ENCODE measurements around the gene NECAB3.
"Not testable (repeated sequence)": the region's sequence is repeated elsewhere in the genome, so short reads cannot be mapped to it uniquely, and the experiment has no call there.

The NECAB3 gene

GRCh38 chr20:33703498-33704137 is 29.4 kb upstream of the NECAB3 start:
- Histone ChIP-seq H3K9ac (ENCODE audit: insufficient read length, low read depth) (no peak overlapping the region), H3K36me3 (ENCODE audit: insufficient read depth, insufficient read length, low read length) (no peaks in the 10 kb centered on the region), H3K4me3 (ENCODE audit: insufficient read length, low read depth) (no peak overlapping the region), H3K4me1 (ENCODE audit: insufficient read depth, insufficient read length) (no peaks in the 10 kb centered on the region), H3K27me3 (ENCODE audit: insufficient read depth, insufficient read length) (no peaks in the 10 kb centered on the region), H3K9me3 (ENCODE audit: insufficient read depth, low read length) (peaks cover 11% of the 10 kb centered on the region; the same call in 1 of the 2 replicates)
- no peak for DNase-seq (ENCODE audit: low read depth, low spot score)
- TF ChIP-seq SUZ12 (IDR thresholded peaks at IDR 0.05; ENCODE audit: extremely low read depth, insufficient read depth, insufficient read length), result no peak
- no peak for TF ChIP-seq ZNF274 (IDR thresholded peaks at IDR 0.05; ENCODE audit: low read depth, low read length)
- TF ChIP-seq YY1 (IDR thresholded peaks at IDR 0.05; ENCODE audit: insufficient read depth, insufficient read length), result no peak

- Histone ChIP-seq H3K4me3 (ENCODE audit: insufficient read length, low read depth) (no peak overlapping the region), H3K36me3 (ENCODE audit: insufficient read depth, insufficient read length, low read length) (no peaks in the 10 kb centered on the region), H3K27me3 (ENCODE audit: insufficient read depth, insufficient read length) (no peaks in the 10 kb centered on the region), H3K9ac (ENCODE audit: insufficient read length, low read depth) (no peak overlapping the region), H3K4me1 (ENCODE audit: insufficient read depth, insufficient read length) (no peaks in the 10 kb centered on the region), H3K9me3 (ENCODE audit: insufficient read depth, low read length) (peaks cover 18% of the 10 kb centered on the region; the same call in 1 of the 2 replicates)
- TF ChIP-seq YY1 (IDR thresholded peaks at IDR 0.05; ENCODE audit: insufficient read depth, insufficient read length), result no peak
- no peak for TF ChIP-seq ZNF274 (IDR thresholded peaks at IDR 0.05; ENCODE audit: low read depth, low read length)
- TF ChIP-seq SUZ12 (IDR thresholded peaks at IDR 0.05; ENCODE audit: extremely low read depth, insufficient read depth, insufficient read length), result no peak
- no peak for DNase-seq (ENCODE audit: low read depth, low spot score)
Measured at GRCh38 chr20:33702861-33703260, 28.6 kb upstream of the NECAB3 start.

- H3K9me3 ChIP-seq (ENCODE audit: insufficient read depth, low read length), result peaks cover 22% of the 10 kb centered on the region; the same call in 1 of the 2 replicates
- TF ChIP-seq ZNF274 (IDR thresholded peaks at IDR 0.05; ENCODE audit: low read depth, low read length) (no peak), YY1 (IDR thresholded peaks at IDR 0.05; ENCODE audit: insufficient read depth, insufficient read length) (no peak), SUZ12 (IDR thresholded peaks at IDR 0.05; ENCODE audit: extremely low read depth, insufficient read depth, insufficient read length) (no peak)
- no peak for DNase-seq (ENCODE audit: low read depth, low spot score)
- H3K36me3 ChIP-seq (ENCODE audit: insufficient read depth, insufficient read length, low read length), result no peaks in the 10 kb centered on the region
- no peaks in the 10 kb centered on the region for H3K4me1 ChIP-seq (ENCODE audit: insufficient read depth, insufficient read length)
- H3K27me3 ChIP-seq (ENCODE audit: insufficient read depth, insufficient read length), result no peaks in the 10 kb centered on the region
- H3K9ac ChIP-seq (ENCODE audit: insufficient read length, low read depth), result no peak overlapping the region
- H3K4me3 ChIP-seq (ENCODE audit: insufficient read length, low read depth), result no peak overlapping the region
Measured at GRCh38 chr20:33701629-33702450, 27.6 kb upstream of the NECAB3 start.

GRCh38 chr20:33700696-33701441 is 26.6 kb upstream of the NECAB3 start:
- H3K9me3 ChIP-seq (ENCODE audit: insufficient read depth, low read length), result peaks cover 22% of the 10 kb centered on the region; the same call in 1 of the 2 replicates
- H3K27me3 ChIP-seq (ENCODE audit: insufficient read depth, insufficient read length); DNase-seq (ENCODE audit: low read depth, low spot score); H3K9ac ChIP-seq (ENCODE audit: insufficient read length, low read depth); H3K4me1 ChIP-seq (ENCODE audit: insufficient read depth, insufficient read length); H3K4me3 ChIP-seq (ENCODE audit: insufficient read length, low read depth); H3K36me3 ChIP-seq (ENCODE audit: insufficient read depth, insufficient read length, low read length): not testable (repeated sequence)

- H3K9me3 ChIP-seq (ENCODE audit: insufficient read depth, low read length), result peaks cover 22% of the 10 kb centered on the region; the same call in 1 of the 2 replicates
- not testable (repeated sequence) for H3K4me3 ChIP-seq (ENCODE audit: insufficient read length, low read depth); H3K27me3 ChIP-seq (ENCODE audit: insufficient read depth, insufficient read length); H3K36me3 ChIP-seq (ENCODE audit: insufficient read depth, insufficient read length, low read length); H3K9ac ChIP-seq (ENCODE audit: insufficient read length, low read depth); H3K4me1 ChIP-seq (ENCODE audit: insufficient read depth, insufficient read length); DNase-seq (ENCODE audit: low read depth, low spot score)
Measured at GRCh38 chr20:33698966-33699365, 24.7 kb upstream of the NECAB3 start.

- H3K4me1 ChIP-seq (ENCODE audit: insufficient read depth, insufficient read length), result peaks cover 10% of the 10 kb centered on the region
- H3K4me3 ChIP-seq (ENCODE audit: insufficient read length, low read depth), result no peak overlapping the region
- peaks cover under 1% of the 10 kb centered on the region for H3K27me3 ChIP-seq (ENCODE audit: insufficient read depth, insufficient read length)
- no peak overlapping the region for H3K9ac ChIP-seq (ENCODE audit: insufficient read length, low read depth)
- H3K36me3 ChIP-seq (ENCODE audit: insufficient read depth, insufficient read length, low read length), result no peaks in the 10 kb centered on the region
- peaks cover 21% of the 10 kb centered on the region; the same call in 1 of the 2 replicates for H3K9me3 ChIP-seq (ENCODE audit: insufficient read depth, low read length)
- no peak for DNase-seq (ENCODE audit: low read depth, low spot score)
- TF ChIP-seq ZNF274 (IDR thresholded peaks at IDR 0.05; ENCODE audit: low read depth, low read length) (no peak), YY1 (IDR thresholded peaks at IDR 0.05; ENCODE audit: insufficient read depth, insufficient read length) (no peak), SUZ12 (IDR thresholded peaks at IDR 0.05; ENCODE audit: extremely low read depth, insufficient read depth, insufficient read length) (no peak)
Measured at GRCh38 chr20:33697129-33697528, 22.9 kb upstream of the NECAB3 start.

- Histone ChIP-seq H3K4me3 (ENCODE audit: insufficient read length, low read depth) (no peak overlapping the region), H3K4me1 (ENCODE audit: insufficient read depth, insufficient read length) (peaks cover 10% of the 10 kb centered on the region), H3K36me3 (ENCODE audit: insufficient read depth, insufficient read length, low read length) (no peaks in the 10 kb centered on the region), H3K9me3 (ENCODE audit: insufficient read depth, low read length) (peaks cover 16% of the 10 kb centered on the region; the same call in 1 of the 2 replicates), H3K27me3 (ENCODE audit: insufficient read depth, insufficient read length) (peaks cover 4% of the 10 kb centered on the region), H3K9ac (ENCODE audit: insufficient read length, low read depth) (no peak overlapping the region)
- DNase-seq (ENCODE audit: low read depth, low spot score), result no peak
- TF ChIP-seq SUZ12 (IDR thresholded peaks at IDR 0.05; ENCODE audit: extremely low read depth, insufficient read depth, insufficient read length) (no peak), YY1 (IDR thresholded peaks at IDR 0.05; ENCODE audit: insufficient read depth, insufficient read length) (no peak), ZNF274 (IDR thresholded peaks at IDR 0.05; ENCODE audit: low read depth, low read length) (no peak)
Measured at GRCh38 chr20:33696448-33696847, 22.2 kb upstream of the NECAB3 start.
